Spleen (tissue), 7 donors: ENCODE data around the gene OPRL1.

Source experiments
- CTCF ChIP-seq, 11 experiments: fragments of 200-600 bp in 7 of 11; fragments of 450-650 bp in 4 of 11; sonication (generic) in 4 of 11; IDR thresholded peaks in 8 of 11; conservative IDR thresholded peaks in 3 of 11; 1 replicate in 7 of 11; 2 replicates in 4 of 11; pipeline versions ENCODE4 v1.4.0 to v1.8.0; 2016 to 2021; ENCODE audit warnings: antibody characterized with exemption in 11 of 11, inconsistent platforms in 4 of 11, mild to moderate bottlenecking in 1 of 11
- POLR2A ChIP-seq, 3 donors: fragments of 450-650 bp; IDR thresholded peaks; one replicate each; pipeline ENCODE4 v1.5.1; 2017; ENCODE audit warnings: antibody characterized with exemption in 3 of 3, mild to moderate bottlenecking in 1 of 3
- POLR2AphosphoS5 ChIP-seq, 3 donors: sonication (generic); formaldehyde crosslinking; IDR thresholded peaks; one replicate each; pipeline ENCODE4 v1.5.1; 2017; ENCODE audit warnings: antibody characterized with exemption in 3 of 3
- donor health status: DM: no; HTN: no; CAD: no; lungs with moderate emphysema.
- donor health status: DM: no; HTN: no; CAD: no.
- donor health status: DM: no; HTN: no; CAD: no.

GRCh38 chr20:64107736-64108457 is 28.0 kb downstream of the OPRL1 start:
- no peak for TF ChIP-seq CTCF (IDR thresholded peaks at IDR 0.05 in 8 of 11, conservative IDR thresholded peaks at IDR 0.05 in 3 of 11)
- TF ChIP-seq POLR2A (IDR thresholded peaks at IDR 0.05), result no peak
- TF ChIP-seq POLR2AphosphoS5 (IDR thresholded peaks at IDR 0.05), result no peak
